Breast epithelium (tissue), 3 donors: Measurements from ENCODE around the gene STAT4.

Experiments
- POLR2AphosphoS5 ChIP-seq, 3 donors: sonication (generic); formaldehyde crosslinking; IDR thresholded peaks; one replicate each; pipeline ENCODE4 v1.6.1; 2017; ENCODE audit warnings: antibody characterized with exemption in 3 of 3
- TF ChIP-seq, protein P1 (sequence below), 3 donors: fragments of 450-650 bp; IDR thresholded peaks; one replicate each; pipeline ENCODE4 v1.5.1; 2016 to 2017; ENCODE audit warnings: antibody characterized with exemption in 3 of 3, mild to moderate bottlenecking in 3 of 3, moderate library complexity in 3 of 3

DNA sequence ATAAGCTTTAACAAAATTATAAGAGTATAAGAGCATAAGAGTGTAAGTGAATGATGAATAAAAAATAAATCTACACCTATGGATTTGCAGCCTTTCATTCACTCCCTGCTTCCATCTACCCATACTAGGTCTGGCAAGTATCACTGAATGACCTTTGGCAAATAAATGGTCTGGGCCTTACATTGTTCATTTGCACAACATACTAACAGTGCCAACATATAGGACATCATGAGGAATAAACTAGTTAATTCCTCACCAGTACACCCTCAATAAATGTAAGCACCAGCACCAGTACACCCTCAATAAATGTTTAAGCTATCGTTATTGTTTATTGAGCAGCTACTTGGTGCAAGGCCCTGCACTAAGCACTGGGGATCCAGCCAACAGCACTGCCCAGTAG, 163.7 kb downstream of the STAT4 start:
- TF ChIP-seq, protein P1, sequence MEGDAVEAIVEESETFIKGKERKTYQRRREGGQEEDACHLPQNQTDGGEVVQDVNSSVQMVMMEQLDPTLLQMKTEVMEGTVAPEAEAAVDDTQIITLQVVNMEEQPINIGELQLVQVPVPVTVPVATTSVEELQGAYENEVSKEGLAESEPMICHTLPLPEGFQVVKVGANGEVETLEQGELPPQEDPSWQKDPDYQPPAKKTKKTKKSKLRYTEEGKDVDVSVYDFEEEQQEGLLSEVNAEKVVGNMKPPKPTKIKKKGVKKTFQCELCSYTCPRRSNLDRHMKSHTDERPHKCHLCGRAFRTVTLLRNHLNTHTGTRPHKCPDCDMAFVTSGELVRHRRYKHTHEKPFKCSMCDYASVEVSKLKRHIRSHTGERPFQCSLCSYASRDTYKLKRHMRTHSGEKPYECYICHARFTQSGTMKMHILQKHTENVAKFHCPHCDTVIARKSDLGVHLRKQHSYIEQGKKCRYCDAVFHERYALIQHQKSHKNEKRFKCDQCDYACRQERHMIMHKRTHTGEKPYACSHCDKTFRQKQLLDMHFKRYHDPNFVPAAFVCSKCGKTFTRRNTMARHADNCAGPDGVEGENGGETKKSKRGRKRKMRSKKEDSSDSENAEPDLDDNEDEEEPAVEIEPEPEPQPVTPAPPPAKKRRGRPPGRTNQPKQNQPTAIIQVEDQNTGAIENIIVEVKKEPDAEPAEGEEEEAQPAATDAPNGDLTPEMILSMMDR (IDR thresholded peaks at IDR 0.05): no peak
- TF ChIP-seq POLR2AphosphoS5 (IDR thresholded peaks at IDR 0.05): no peak
